Hematopoietic multipotent progenitor cell treated with erythropoietin and hydrocortisone succinate and interleukin-3 and kit ligand, for 15 days (in vitro differentiated cells): ENCODE data around the gene DOCK2.
"Not testable (repeated sequence)": the region's sequence is repeated elsewhere in the genome, so short reads cannot be mapped to it uniquely, and the experiment has no call there.

Experiments
- DNase-seq: peaks from one replicate; pipeline ENCODE4 v3.0.0-alpha.2; 2015; ENCODE audit warnings: low spot score

DOCK2 gene

DNA sequence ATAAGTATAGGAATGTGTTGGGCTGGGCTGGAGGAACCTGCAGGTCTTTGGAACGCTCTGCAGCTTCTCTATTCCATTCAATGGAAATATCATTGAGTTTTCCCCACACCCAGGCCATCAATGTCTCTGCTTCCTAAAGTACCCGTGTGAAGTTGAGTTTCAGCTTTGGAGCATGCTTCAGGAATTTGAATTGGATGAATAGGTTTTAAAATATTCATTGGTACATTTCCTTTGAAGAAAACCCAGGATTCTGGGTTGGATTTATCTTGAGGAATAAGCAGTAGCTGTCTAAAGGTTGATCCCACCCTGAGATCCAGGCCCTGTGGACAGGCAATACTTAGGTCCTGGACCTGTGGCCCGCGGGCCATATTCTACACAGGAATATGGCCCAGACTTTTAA is 306.0 kb downstream of the DOCK2 start:
- no peak for DNase-seq

- no peak for DNase-seq
These were observed 307.0 kb downstream of the DOCK2 start for GRCh38 chr5:169944115-169944514.

DNA sequence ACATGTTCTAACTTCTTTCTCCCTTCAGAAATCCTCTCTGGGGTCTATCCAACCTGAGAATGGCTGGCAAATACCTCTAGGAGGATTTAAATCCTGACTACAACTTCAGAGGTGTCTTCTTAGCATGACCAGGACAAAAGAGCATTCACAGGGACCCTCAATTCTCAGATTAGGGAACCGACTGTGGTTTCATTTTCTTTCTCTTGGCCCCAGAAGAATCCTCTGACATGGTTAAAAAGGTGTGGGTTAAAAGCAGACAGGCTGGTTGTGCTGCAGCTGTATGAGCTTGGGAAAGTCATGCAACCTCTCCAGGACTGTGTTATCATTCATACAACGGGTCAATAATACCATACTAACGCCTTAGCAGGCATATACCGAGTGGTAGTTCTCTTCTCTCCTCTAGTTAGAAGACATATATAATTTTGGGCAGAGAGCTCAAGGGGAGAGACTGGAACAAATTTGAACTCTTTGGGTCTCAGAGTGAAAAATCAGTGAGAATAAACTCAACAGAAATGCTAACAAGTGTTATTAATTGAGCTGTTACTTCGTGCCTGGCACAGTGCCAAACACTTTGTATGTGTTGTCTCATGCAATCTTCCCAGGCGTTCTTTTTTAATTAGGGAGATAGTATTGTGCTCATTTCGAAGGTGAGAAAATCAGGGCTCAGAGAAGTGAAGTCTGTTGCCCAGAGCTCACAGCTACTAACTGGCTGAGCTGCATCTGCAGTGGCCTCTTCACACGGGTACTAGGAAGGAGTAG is 308.0 kb downstream of the DOCK2 start:
- peak; percentile 13 for DNase-seq

GRCh38 chr5:169945831-169946261 is 308.8 kb downstream of the DOCK2 start:
- DNase-seq = no peak

- no peak for DNase-seq
These were observed 309.7 kb downstream of the DOCK2 start for GRCh38 chr5:169946743-169947295.

GRCh38 chr5:169950333-169950732 is 313.3 kb downstream of the DOCK2 start:
- no peak for DNase-seq

DNA sequence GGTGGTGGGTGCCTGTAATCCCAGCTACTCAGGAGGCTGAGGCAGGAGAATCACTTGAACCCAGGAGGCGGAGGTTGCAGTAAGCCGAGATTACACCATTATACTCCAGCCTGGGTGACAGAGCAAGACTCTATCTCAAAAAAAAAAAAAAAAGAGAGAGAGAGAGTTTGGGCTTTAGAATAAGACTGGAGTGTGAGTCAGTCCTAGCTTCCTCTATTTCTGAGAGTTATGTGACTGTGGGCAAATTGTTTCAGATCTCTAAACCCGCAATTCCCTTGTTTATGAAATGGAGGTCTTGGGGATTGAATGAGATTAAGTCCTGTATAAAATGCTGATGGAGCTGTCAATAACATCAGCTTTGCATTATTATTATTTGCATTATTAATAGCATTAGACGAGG is 316.1 kb downstream of the DOCK2 start:
- not testable (repeated sequence) for DNase-seq

DNA sequence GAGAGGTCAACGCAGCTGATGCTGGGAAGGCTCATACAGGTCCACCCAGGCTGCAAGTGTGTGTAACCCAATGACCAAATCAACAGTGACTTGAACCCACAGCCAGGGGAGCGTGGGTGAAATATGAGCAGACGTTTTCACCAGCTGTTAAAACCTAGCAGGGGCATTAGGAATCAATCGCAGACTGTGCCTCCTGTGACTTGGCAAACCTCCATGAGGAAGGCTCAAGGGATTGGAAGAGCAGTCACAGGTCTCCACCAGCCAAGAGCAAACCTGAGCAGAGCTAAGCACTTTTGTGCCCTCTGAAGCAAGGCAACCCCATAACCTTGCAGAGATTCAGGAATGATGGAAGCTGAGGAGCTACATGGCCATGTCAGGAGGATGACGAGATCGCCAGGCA is 317.7 kb downstream of the DOCK2 start:
- DNase-seq = no peak

DNA sequence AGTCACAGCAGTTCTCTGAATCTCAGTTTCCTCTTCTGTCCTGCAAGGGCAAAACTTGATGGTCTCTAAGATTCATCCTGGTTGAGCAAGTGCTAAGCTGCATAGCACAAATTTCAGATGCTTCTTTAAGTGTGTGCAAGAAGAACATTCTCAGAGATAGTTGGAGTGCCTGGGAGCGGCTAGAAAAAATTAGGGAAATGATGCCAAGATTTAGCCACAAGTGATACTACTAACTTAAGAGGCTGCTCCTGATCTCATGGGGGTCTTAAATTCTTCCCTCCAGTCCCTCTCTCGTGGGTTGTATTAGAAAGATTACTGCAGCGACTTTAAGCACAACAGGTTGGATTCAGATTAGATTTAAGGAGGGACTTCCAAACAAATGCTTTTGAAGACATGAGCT is 319.1 kb downstream of the DOCK2 start:
- no peak for DNase-seq

DNA sequence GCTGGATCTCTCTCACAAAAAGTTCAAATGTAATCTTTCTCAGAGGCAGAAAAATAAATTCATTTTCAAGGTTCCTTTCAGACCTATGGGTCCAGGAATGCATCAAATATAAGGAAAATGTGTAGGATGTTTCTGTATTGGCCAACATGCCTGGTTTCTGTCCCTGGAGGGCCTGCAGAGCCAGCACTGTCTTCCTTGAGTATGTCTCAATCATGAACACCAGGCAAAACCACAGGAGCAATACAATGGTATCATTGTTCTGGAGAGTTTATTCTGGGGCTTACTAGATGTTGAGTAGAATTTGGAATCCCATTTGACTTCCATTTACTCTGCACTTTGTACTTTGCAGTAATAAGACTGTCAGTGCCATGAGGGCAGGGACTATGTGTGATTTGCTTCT is 319.7 kb downstream of the DOCK2 start:
- no peak for DNase-seq

GRCh38 chr5:169958278-169958677 is 321.2 kb downstream of the DOCK2 start:
- DNase-seq = no peak

DNA sequence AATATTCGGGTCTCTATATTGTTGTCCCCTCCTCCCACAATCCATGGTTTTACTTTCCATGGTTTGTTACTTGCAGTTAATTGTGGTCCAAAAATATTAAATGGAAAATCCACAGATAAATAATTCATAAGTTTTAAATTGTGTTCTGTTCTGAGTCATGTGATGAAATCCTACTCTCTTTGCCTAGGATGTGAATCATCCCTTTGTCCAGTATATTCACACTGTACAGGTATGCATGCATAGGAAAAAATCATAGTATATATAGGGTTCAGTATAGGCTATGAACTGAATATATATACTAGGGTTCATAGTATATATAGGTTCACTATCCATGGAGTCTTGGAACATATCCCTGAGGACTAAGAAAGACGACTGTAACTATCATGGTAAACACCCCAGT is 323.6 kb downstream of the DOCK2 start:
- no peak for DNase-seq

GRCh38 chr5:169964246-169964645 is 327.2 kb downstream of the DOCK2 start:
- no peak for DNase-seq

DNA sequence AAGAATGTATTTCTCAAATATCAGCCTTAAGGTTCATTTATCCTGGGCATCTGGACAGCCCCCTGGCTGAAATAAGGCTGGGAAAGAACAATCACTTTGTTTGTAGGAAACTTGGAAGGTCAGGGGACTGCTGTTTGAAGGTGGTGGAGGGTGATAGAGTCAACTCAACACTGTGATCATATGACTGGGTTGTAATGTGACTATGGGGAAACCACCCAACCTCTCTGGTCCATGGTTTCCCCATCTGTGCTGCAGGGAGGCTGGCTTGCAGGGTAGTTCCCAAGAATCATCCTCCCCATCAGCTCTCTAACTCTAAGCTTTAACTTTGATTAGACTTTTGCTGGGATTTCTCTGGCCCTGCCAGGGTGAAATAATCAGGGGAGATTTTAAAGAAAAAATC is 333.3 kb downstream of the DOCK2 start:
- no peak for DNase-seq

- no peak for DNase-seq
These were observed 334.1 kb downstream of the DOCK2 start for GRCh38 chr5:169970911-169971765.

DNA sequence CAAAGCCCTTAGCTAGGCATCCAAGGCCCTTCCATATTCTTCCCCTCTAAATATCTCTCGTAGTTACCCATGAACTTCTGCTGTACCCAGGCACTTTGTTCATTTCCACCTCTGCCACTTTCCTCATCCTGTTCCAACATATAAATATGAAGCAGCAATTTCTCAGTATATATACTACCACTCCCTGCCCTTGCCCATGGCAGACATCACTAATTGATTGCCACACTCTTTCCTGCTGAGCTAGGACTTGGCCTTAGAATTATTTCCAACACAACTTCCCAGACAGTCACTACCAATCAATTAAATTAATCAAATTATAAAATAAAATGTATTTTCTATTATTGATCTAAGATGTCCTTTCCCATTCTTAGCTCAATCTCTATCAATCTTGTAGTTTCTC is 334.7 kb downstream of the DOCK2 start:
- no peak for DNase-seq

DNA sequence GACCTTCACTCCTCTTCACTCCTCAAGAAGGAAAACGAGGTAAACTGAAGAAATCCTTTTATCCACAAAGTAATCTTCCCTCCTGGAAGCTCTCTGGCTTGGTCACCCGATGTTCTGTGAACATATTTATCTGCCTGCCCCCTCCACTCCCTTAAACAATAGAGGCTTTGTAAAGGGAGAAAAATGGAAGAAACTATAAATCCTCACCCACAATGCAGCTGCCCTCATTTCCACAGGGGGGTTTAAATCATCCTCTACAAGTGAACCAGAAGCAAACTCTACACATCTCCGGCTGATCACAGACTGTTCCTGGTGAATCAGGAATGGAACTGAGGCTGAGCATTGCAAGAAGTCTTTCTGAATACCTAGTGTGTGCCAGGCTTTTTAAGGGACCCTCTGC is 336.0 kb downstream of the DOCK2 start:
- DNase-seq = no peak

DNA sequence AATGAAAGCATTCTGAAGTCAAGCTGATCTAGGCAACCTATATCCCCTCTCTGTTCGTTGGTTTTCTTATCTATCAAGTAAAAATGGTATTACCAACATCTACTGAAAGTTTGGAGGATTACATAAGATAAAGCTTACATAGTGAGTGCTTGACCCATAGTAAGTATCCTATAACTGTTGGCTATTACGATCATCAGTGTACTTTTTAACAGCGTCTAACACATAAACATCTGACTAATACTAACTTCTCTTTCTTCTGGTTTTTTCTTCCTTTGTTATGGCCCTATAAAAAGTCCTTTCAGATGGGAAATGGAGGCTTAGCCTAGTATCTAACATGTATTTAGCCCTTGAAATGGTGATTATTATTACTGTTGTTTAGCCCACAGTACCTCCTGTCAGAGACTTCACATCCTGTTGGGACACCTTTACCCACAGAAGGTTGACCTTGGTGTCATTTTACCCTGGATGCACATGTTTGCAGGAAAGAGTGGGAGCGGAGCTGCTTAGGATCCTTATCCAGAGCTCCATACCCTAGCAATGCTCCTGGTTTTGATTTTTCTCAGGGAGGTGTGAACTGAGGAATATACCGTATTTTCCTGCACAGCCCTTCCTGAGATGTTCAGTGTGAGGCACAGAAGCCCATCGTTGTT is 337.2 kb downstream of the DOCK2 start:
- DNase-seq = no peak

- DNase-seq = no peak
These were observed 341.6 kb downstream of the DOCK2 start for GRCh38 chr5:169978714-169979113.

DNA sequence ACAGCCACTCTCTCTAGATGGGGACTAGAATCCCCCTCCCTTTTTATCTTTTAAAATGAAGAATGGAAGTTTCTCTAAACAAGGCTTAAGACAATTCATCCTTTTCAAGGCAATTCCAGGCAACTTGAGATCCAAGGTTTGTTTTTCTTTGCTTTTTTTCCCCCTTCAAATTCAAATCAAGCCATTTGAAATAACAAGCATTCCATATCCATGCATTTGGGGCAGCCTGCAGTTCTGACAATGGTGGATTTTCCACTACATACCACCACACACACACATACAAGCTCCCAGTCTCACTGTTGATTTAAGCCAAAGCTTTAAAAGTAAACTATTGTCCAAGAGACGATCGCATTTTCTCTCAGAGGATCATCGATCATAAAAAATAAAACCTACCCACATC is 342.8 kb downstream of the DOCK2 start:
- DNase-seq = no peak

GRCh38 chr5:169980418-169981053 is 343.5 kb downstream of the DOCK2 start, which contains the start of gene INSYN2B:
INSYN2B (minus strand) TSS chr5:169980495; CDS start chr5:169883898, 96,597 bp downstream.
- DNase-seq = no peak

DNA sequence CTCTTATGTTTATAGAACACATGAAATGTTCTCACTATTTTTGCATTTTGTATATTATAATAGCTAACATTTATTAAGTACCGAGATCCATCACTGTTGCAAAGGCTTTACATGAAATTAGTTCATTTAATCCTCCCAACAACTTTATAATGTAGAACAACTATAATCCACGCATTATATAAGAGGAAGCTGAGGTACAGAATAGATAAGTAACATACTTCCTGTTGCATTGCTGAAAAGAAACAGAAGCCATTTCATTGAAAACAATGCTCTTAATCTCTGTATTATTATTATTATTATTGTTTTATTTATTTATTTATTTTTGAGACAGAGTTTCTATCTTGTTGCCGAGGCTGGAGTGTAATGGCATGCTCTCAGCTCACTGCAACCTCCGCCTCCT is 351.1 kb downstream of the DOCK2 start:
- DNase-seq = no peak
